Stimulated activated CD8-positive, alpha-beta memory T cell treated with anti-CD3 and anti-CD28 coated beads, Interleukin-12 subunit alpha, Interleukin-12 subunit beta, amount 100 ng/mL, for 1 hour (primary cell): ENCODE results near the gene NTM.

Source experiments
- DNase-seq: peaks from one replicate; pipeline ENCODE4 v3.0.0-alpha.2; 2020; ENCODE audit warnings: low read depth

NTM gene

GRCh38 chr11:132114743-132115142 lies 744.3 kb downstream of the NTM start:
- no peak for DNase-seq

- DNase-seq: no peak
Measured at GRCh38 chr11:132115454-132115853, 745.0 kb downstream of the NTM start.

GRCh38 chr11:132116516-132116915 lies 746.1 kb downstream of the NTM start:
- DNase-seq: no peak

GRCh38 chr11:132118661-132119060 lies 748.2 kb downstream of the NTM start:
- no peak for DNase-seq

GRCh38 chr11:132119573-132119972 lies 749.2 kb downstream of the NTM start:
- no peak for DNase-seq

GRCh38 chr11:132122735-132123134 lies 752.3 kb downstream of the NTM start:
- no peak for DNase-seq

GRCh38 chr11:132123449-132123848 lies 753.0 kb downstream of the NTM start:
- DNase-seq: no peak

- DNase-seq: no peak
Measured at GRCh38 chr11:132123854-132124835, 753.7 kb downstream of the NTM start.

- no peak for DNase-seq
Measured at GRCh38 chr11:132125988-132126871, 755.8 kb downstream of the NTM start.

- no peak for DNase-seq
Measured at GRCh38 chr11:132126973-132127899, 756.8 kb downstream of the NTM start.

- no peak for DNase-seq
Measured at GRCh38 chr11:132127900-132128288, 757.5 kb downstream of the NTM start.

- no peak for DNase-seq
Measured at GRCh38 chr11:132131047-132131446, 760.6 kb downstream of the NTM start.

GRCh38 chr11:132131961-132132360 lies 761.5 kb downstream of the NTM start:
- DNase-seq: no peak

GRCh38 chr11:132134322-132134721 lies 763.9 kb downstream of the NTM start:
- DNase-seq: no peak

GRCh38 chr11:132137289-132137980 lies 767.0 kb downstream of the NTM start:
- DNase-seq: no peak

- DNase-seq: no peak
Measured at GRCh38 chr11:132137981-132138313, 767.5 kb downstream of the NTM start.

- DNase-seq: no peak
Measured at GRCh38 chr11:132139181-132139580, 768.8 kb downstream of the NTM start.

- no peak for DNase-seq
Measured at GRCh38 chr11:132140056-132140455, 769.6 kb downstream of the NTM start.

GRCh38 chr11:132142121-132142520 lies 771.7 kb downstream of the NTM start:
- DNase-seq: no peak

- no peak for DNase-seq
Measured at GRCh38 chr11:132142554-132142953, 772.1 kb downstream of the NTM start.

GRCh38 chr11:132147464-132147863 lies 777.0 kb downstream of the NTM start:
- DNase-seq: no peak
